Activated CD4-positive, alpha-beta memory T cell treated with anti-CD3 and anti-CD28 coated beads, Interleukin-2, amount 10 ng/mL, durations not matched to agents 7 days and 5 days (primary cell): Measurements from ENCODE around the gene GGNBP2. TPM values are rescaled to one million over a fixed set of nuclear protein-coding genes. Genes with fewer than 3 reads are reported as not detected.

ENCODE experiments used
- CTCF ChIA-PET: fragments of 350-600 bp; sonication (Branson Sonifier 250); formaldehyde crosslinking; loops from one replicate; lab custom pipeline; 2021; ENCODE audit warnings: antibody characterized with exemption, inconsistent platforms; lab: Charles Lee
- POLR2A ChIA-PET: fragments of 350-600 bp; sonication (Branson Sonifier 250); formaldehyde crosslinking; loops from one replicate; lab custom pipeline; 2021; ENCODE audit warnings: antibody characterized with exemption; lab: Charles Lee
- DNase-seq: peaks from one replicate; pipeline ENCODE4 v3.0.0-alpha.2; 2020
- H3K27ac Mint-ChIP-seq: one replicate; pipeline ENCODE4 v1.8.0; 2021; ENCODE audit warnings: mild to moderate bottlenecking, mixed read lengths
- H3K27me3 Mint-ChIP-seq: one replicate; pipeline ENCODE4 v1.8.0; 2021; ENCODE audit warnings: mixed read lengths
- H3K36me3 Mint-ChIP-seq: one replicate; pipeline ENCODE4 v1.8.0; 2021; ENCODE audit warnings: low read depth, mixed read lengths
- H3K4me1 Mint-ChIP-seq: one replicate; pipeline ENCODE4 v1.8.0; 2021; ENCODE audit warnings: mixed read lengths
- H3K4me3 Mint-ChIP-seq: one replicate; pipeline ENCODE4 v1.8.0; 2021; ENCODE audit warnings: mild to moderate bottlenecking, mixed read lengths
- H3K9me3 Mint-ChIP-seq: one replicate; pipeline ENCODE4 v1.8.0; 2021; ENCODE audit warnings: mixed read lengths
- total RNA-seq, 2 experiments: library from RNA; stranded (reverse); gene quantifications; one replicate each; pipeline ENCODE4 v1.2.3, GENCODE V29; 2021

GGNBP2 gene
- total RNA-seq, 2 experiments from 2014 or later = 94.0 to 106 TPM

DNA sequence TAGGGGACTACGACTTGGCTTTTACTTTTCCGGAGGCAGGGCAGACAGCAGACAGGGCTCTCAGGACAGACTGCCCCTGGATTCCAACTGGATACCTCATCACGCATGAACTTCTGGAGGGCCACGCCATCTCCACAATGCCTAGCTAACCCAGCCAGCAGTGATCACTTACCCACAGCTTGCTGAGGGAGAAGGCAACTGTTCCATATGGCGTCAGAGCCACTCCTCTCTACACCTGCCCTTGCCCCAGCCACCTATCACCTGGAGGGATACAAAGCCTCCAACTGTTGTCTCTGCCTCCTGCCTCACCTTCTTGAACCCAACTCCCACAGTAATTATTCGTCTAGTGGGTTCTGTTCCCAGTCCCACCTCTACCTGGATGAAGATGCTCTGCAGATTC lies 18.8 kb upstream of the GGNBP2 start:
- DNase-seq = peak; percentile 4
- Mint-ChIP-seq H3K4me1 (peaks cover 31% of the 10 kb centered on the region), H3K27ac (no peak overlapping the region), H3K4me3 (no peak overlapping the region), H3K27me3 (no peaks in the 10 kb centered on the region), H3K9me3 (no peaks in the 10 kb centered on the region), H3K36me3 (peaks cover 56% of the 10 kb centered on the region)
- ChIA-PET CTCF (no interaction called here), POLR2A (interaction anchor here (2.5 kb wide), 1 partner anchor 9 kb away, joined by 10 read pairs; the partner anchor contains the start of genes MYO19 and PIGW)

DNA sequence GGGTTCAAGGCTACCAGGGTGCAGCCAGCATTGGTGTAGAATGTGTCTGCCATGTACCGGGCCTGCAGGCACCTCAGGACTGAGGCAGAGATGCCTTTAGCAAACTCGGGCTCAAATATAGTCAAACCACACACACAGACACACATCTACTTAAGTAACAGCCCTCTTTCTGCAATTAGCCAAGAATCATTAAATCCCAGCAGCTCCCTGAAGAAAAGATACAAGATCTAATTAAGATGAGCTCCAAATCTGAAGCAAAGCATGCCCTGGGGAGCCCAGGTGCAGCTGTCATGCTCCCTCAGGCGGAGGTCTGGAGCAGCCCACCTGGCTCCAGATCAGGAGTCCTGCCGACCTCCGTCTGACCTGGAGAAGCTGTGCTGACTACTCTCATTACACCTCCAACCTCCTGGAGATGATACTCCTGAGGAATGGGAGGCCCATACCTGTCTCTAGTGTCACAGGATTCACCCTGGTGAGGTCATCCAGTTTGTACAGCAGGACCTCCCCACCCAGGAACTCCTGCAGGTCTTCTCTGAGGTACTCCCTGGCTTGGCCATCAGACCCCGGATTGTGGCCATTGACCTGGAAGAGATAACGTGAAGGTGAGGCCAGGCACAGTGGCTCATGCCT lies 17.0 kb upstream of the GGNBP2 start:
- CTCF ChIA-PET = no interaction called here
- no peaks in the 10 kb centered on the region for H3K9me3 Mint-ChIP-seq
- DNase-seq = peak; percentile 8
- no peak overlapping the region for H3K27ac Mint-ChIP-seq
- POLR2A ChIA-PET = interaction anchor here (1.7 to 2.5 kb wide), 2 partner anchors 8 to 18 kb away, joined by 6 to 10 read pairs; partner anchors contain the start of genes MYO19 and PIGW
- peaks cover 57% of the 10 kb centered on the region for H3K36me3 Mint-ChIP-seq
- no peak overlapping the region for H3K4me3 Mint-ChIP-seq
- H3K4me1 Mint-ChIP-seq = peaks cover 43% of the 10 kb centered on the region
- no peaks in the 10 kb centered on the region for H3K27me3 Mint-ChIP-seq

DNA sequence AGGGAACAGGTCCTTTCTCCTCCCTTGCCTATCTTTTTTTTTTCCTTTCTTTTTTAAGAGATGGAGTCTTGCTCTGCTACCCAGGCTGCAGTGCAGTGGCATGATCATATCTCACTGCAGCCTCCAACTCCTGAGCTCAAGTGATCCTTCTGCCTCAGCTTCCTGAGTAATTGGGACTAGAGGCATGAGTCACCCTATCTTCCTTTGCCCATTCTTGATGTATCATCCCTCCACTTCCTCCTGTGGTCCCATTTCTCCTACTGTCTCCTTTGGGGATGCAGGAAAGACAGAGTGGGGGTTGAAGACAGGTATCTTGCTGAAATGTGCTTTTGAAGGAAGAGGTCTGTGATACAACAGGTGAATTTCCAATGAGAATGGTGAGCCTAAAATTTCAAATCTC lies 15.6 kb upstream of the GGNBP2 start:
- ChIA-PET POLR2A (interaction anchor here (1.5 kb wide), 1 partner anchor 20 kb away, joined by 4 read pairs; no protein-coding TSS in a partner anchor), CTCF (no interaction called here)
- Mint-ChIP-seq H3K4me3 (no peak overlapping the region), H3K4me1 (peaks cover 53% of the 10 kb centered on the region), H3K27me3 (no peaks in the 10 kb centered on the region), H3K9me3 (no peaks in the 10 kb centered on the region), H3K36me3 (peaks cover 65% of the 10 kb centered on the region), H3K27ac (no peak overlapping the region)
- DNase-seq = peak; percentile 8

DNA sequence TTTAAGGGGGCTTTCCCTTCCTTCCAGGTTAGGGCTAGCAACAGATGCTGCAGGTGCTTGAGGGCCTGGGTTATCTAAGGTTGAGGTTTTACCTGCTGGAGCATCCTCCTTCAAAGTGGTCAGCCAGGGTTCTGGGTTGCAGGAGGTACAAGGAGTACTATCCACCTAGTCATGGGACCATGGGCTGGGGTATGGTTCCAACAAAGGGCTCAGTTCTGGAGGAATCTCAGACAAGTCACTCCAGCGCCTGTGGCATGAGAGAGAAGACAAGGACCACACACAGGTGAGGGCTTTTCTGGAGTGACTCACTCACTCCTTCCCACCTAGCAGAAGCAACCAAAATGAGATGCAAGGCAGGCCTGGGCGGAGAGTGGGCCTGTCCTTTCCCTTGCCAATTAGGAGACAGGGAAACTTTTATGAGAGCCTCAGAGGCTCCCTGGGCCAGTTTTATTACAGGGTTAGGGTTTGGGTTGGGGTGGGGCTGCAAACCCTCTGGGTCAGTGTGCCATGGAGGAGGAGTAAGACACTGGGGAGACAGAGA lies 12.2 kb upstream of the GGNBP2 start:
- DNase-seq = peak; percentile 15
- Mint-ChIP-seq H3K4me3 (no peak overlapping the region), H3K4me1 (peaks cover 55% of the 10 kb centered on the region), H3K27ac (peak overlapping the region; percentile 99), H3K27me3 (no peaks in the 10 kb centered on the region), H3K9me3 (no peaks in the 10 kb centered on the region), H3K36me3 (peaks cover 50% of the 10 kb centered on the region)
- CTCF ChIA-PET = no interaction called here
- POLR2A ChIA-PET = interaction anchor here (1.2 to 1.5 kb wide), 3 partner anchors 14 to 47 kb away, joined by 3 to 5 read pairs (median 4); no protein-coding TSS in a partner anchor

DNA sequence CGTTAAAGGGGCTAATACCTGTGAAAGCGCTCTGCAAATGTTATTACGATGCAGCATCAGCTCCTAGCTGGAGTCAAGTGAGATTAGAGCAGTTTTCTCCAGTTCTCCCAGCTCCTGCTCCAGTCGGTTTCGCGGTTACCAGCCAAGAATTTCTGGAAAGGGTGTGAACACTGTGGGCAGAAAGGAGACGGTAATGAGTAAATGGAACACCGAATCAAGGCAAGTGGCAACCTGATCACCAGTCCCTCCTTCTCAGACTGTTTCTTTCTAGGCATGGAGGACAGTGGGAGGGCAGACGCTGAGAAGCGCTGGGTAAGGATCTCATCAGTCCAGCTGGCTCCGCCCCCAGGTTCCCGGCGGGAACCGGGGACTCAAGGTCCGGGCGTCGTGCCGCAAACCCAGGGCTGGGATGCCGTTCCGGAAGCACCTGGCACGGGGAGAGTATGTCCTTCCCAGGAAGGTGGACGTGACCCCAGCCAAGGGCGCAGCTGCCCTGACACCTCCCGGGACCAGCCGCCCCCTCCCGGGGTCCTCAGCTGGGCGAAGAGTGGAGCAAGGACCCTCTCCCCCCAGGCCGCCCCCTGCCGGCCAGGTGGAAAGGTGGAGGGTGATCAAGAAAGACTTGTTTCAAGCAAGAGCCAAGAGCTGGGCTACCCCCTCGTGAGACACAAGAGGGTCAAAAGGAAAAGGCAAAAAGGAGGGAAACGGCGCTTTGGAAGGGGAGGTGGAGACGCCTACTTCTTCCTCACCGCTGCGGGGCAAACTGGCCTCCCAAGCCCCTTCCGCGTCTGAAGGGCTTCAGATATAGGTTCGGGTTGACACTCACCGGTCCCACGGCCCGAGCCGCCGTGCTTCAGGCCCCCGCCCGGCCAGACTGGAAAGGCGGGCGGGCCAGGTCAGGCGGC lies 10.5 kb upstream of the GGNBP2 start:
- peaks cover 54% of the 10 kb centered on the region for H3K4me1 Mint-ChIP-seq
- POLR2A ChIA-PET = interaction anchor here (0.7 to 5.2 kb wide), 13 partner anchors 7 to 188 kb away, joined by 3 to 160 read pairs (median 5); partner anchors contain the start of genes GGNBP2, MRM1 and ZNHIT3

DNA sequence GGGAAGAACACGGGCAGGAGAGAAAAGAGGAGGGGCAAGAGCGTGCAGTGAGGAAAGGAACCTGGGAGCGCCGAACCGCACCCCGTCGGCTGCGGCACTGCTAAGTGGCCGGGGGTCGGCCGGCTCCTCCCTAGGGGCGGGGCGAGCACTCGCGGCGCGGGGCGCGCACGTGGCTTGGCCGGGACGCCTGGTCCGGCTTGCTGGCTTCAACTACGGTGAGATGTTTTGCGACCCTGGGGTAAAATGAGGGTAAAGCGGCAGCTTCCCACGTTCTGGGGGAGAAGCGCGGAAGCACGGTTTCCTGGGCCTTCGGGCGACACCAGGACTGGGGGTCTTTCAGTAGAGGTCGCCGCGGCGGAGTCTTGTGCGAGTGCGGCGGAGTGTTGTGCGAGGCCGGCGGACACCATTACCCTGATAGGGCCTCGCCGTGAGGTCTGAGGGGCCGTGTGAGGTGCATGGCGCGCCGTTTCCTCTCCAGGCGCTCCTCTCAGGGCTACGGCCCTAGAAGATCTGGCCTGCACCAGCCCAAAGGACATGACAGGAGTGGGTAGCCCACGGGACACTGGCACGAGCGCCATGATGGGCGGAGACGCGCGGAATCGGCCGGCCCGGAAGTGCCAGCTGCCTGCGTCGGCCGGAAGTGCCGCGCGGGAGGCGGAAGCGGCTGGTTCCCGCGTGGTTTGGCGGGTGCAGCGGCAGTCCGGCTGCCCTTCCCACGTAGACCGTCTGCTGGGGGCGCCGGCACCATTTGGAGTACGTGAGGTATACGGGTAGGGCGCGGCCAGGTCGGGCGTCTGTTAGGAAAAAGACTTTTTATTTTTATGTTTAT lies 9.7 kb upstream of the GGNBP2 start, which contains the start of the genes MYO19 and PIGW:
MYO19 (minus strand) TSS at position 29 of the 829 bp plus-strand sequence. CDS start 2,330 bp downstream, outside the sequence.
PIGW (plus strand) TSS at position 148 of the 829 bp plus-strand sequence. CDS start 2,115 bp downstream, outside the sequence.
- H3K36me3 Mint-ChIP-seq = peaks cover 46% of the 10 kb centered on the region
- H3K4me3 Mint-ChIP-seq = peak within 1 kb of the TSS; percentile 98
- peak within 1 kb of the TSS; percentile 99 for H3K27ac Mint-ChIP-seq
- peak; percentile 89 for DNase-seq
- no peaks in the 10 kb centered on the region for H3K9me3 Mint-ChIP-seq
- H3K27me3 Mint-ChIP-seq = no peaks in the 10 kb centered on the region
- CTCF ChIA-PET = interaction anchor here (0.7 to 3.0 kb wide), 11 partner anchors 9 to 583 kb away, joined by 3 to 20 read pairs (median 6); partner anchors contain the start of genes GGNBP2 and MRM1
- H3K4me1 Mint-ChIP-seq = peaks cover 51% of the 10 kb centered on the region
- POLR2A ChIA-PET = interaction anchor here (0.6 to 5.2 kb wide), 11 partner anchors 8 to 1294 kb away, joined by 3 to 160 read pairs (median 10); partner anchors contain the start of genes GGNBP2, MRM1 and ZNHIT3

More for the DNA sequence above, 10.5 kb upstream of the GGNBP2 start:
- CTCF ChIA-PET = interaction anchor here (0.7 to 3.0 kb wide), 14 partner anchors 10 to 584 kb away, joined by 3 to 20 read pairs (median 4); partner anchors contain the start of genes GGNBP2 and MRM1
- peak overlapping the region; percentile 99 for H3K27ac Mint-ChIP-seq
- DNase-seq = peak; percentile 60
- H3K36me3 Mint-ChIP-seq = peaks cover 47% of the 10 kb centered on the region
- H3K9me3 Mint-ChIP-seq = no peaks in the 10 kb centered on the region
- H3K27me3 Mint-ChIP-seq = no peaks in the 10 kb centered on the region
- peak overlapping the region; percentile 98 for H3K4me3 Mint-ChIP-seq

DNA sequence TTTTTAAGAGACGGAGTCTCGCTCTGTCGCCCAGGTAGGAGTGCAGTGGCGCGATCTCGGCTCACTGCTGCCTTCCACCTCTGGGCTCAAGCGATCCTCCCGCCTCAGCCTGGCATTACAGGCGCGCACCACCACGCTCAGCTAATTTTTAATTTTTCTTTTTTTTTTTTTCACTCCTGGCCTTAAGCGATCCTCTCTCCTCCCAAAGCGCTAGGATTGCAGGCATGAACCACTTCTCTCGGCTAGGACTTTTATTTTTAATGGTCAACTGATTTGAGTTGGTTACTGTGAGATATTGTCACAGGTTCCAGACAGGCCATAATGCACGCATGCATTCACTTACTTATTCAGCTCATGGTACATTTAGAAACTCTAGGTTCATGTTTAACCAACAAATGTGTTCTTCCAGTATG lies 9.0 kb upstream of the GGNBP2 start:
- peak overlapping the region; percentile 99 for H3K27ac Mint-ChIP-seq
- ChIA-PET CTCF (interaction anchor here (2.3 to 3.0 kb wide), 4 partner anchors 8 to 66 kb away, joined by 7 to 20 read pairs (median 10); partner anchors contain the start of genes GGNBP2 and MRM1), POLR2A (interaction anchor here (0.8 to 5.2 kb wide), 7 partner anchors 9 to 1294 kb away, joined by 3 to 160 read pairs (median 21); partner anchors contain the start of genes GGNBP2, MRM1 and ZNHIT3)
- H3K4me3 Mint-ChIP-seq = peak overlapping the region; percentile 98
- no peaks in the 10 kb centered on the region for H3K27me3 Mint-ChIP-seq
- no peak for DNase-seq
- peaks cover 53% of the 10 kb centered on the region for H3K4me1 Mint-ChIP-seq
- H3K36me3 Mint-ChIP-seq = peaks cover 48% of the 10 kb centered on the region
- no peaks in the 10 kb centered on the region for H3K9me3 Mint-ChIP-seq

DNA sequence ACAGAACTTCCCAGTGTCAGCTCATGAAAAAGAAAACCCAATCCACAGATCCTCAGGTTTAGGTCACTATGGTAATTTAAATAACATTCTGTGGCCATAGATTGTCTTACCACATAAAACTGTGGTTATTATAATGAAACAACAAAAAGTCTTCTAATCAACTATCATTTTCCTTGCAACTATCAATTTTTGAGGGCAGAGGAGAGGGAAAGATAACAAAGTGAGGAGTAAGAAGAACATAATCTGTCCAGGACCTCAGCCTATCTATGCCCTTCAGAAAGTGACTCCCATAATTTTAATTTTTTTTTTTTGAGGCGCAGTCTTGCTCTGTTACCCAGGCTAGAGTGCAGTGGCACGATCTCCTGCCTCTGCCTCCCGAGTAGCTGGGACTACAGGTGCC lies 4.0 kb upstream of the GGNBP2 start:
- H3K36me3 Mint-ChIP-seq = peaks cover 34% of the 10 kb centered on the region
- ChIA-PET POLR2A (no interaction called here), CTCF (no interaction called here)
- H3K27ac Mint-ChIP-seq = no peak overlapping the region
- no peak for DNase-seq
- no peak overlapping the region for H3K4me3 Mint-ChIP-seq
- H3K9me3 Mint-ChIP-seq = no peaks in the 10 kb centered on the region
- peaks cover 37% of the 10 kb centered on the region for H3K4me1 Mint-ChIP-seq
- H3K27me3 Mint-ChIP-seq = no peaks in the 10 kb centered on the region

DNA sequence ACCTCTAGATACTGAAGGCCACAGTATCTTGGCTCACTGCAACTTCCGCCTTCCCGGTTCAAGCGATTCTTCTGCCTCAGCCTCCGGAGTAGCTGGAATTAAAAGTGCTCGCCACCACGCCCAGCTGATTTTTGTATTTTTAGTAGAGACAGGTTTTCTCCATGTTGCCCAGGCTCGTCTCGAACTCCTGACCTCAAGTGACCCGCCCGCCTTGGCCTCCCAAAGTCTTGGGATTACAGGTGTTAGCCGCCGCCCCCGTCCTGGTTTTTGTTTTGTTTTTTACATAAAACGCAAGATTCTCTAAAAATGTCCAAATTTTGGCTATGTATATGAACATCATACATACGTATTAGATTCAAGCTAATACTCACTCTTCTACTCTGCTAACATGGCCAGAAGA lies 2.0 kb upstream of the GGNBP2 start:
- POLR2A ChIA-PET = interaction anchor here (1.1 to 5.6 kb wide), 3 partner anchors 7 to 887 kb away, joined by 3 to 160 read pairs (median 8); partner anchors contain the start of genes MYO19 and PIGW
- no peak for DNase-seq
- peaks cover 39% of the 10 kb centered on the region for H3K36me3 Mint-ChIP-seq
- H3K27ac Mint-ChIP-seq = no peak overlapping the region
- no peaks in the 10 kb centered on the region for H3K9me3 Mint-ChIP-seq
- peaks cover 30% of the 10 kb centered on the region for H3K4me1 Mint-ChIP-seq
- H3K4me3 Mint-ChIP-seq = no peak overlapping the region
- no peaks in the 10 kb centered on the region for H3K27me3 Mint-ChIP-seq
- CTCF ChIA-PET = no interaction called here

DNA sequence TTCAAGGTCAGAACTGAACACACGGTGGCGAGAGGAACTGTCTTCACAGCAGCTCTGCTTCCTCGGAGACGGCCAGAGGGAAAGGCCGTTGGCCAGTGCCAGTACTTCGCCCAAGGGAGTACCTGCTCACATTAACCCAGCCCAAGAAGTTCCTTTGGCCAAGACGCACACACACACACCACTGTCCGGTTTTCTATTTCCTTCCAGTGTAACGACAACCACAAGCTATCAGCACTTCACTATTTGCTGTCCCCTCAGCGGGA lies 744 bp upstream of the GGNBP2 start:
- H3K4me1 Mint-ChIP-seq = peaks cover 39% of the 10 kb centered on the region
- H3K9me3 Mint-ChIP-seq = no peaks in the 10 kb centered on the region
- H3K27me3 Mint-ChIP-seq = no peaks in the 10 kb centered on the region
- peak overlapping the region; percentile 96 for H3K27ac Mint-ChIP-seq
- peak overlapping the region; percentile 96 for H3K4me3 Mint-ChIP-seq
- ChIA-PET POLR2A (interaction anchor here (0.9 to 5.6 kb wide), 9 partner anchors 8 to 405 kb away, joined by 3 to 160 read pairs (median 5); partner anchors contain the start of genes AATF, MRM1, MYO19 and PIGW), CTCF (interaction anchor here (2.2 kb wide), 1 partner anchor 9 kb away, joined by 20 read pairs; the partner anchor contains the start of genes MYO19 and PIGW)
- peaks cover 40% of the 10 kb centered on the region for H3K36me3 Mint-ChIP-seq
- peak; percentile 37 for DNase-seq

DNA sequence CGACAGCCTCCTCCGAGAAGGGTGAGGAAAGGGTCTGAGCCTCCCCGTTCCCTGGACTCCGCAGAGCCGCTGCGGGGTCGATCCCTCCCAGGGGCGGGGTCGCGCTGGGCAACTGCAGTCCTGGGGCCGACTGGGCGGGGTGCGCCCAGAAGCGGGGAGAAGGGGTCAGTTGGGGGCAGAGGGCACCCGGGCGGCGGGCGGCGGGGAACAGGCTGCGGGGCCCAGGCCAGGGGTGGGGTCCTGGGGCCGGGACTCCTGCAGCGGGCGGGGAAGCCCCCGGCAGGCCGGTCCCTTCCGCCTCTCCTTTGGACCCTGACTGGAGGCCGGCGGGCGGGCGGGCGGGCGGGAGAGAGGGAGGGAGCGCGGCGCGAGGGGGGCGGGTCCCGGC lies 352 bp downstream of the GGNBP2 start:
- CTCF ChIA-PET = interaction anchor here (1.7 to 2.2 kb wide), 2 partner anchors 10 to 58 kb away, joined by 8 to 20 read pairs; partner anchors contain the start of genes MYO19 and PIGW
- Mint-ChIP-seq H3K27ac (peak overlapping the region; percentile 96), H3K9me3 (no peaks in the 10 kb centered on the region), H3K4me1 (peaks cover 46% of the 10 kb centered on the region), H3K27me3 (no peaks in the 10 kb centered on the region), H3K4me3 (peak overlapping the region; percentile 96), H3K36me3 (peaks cover 39% of the 10 kb centered on the region)
- no peak for DNase-seq
- POLR2A ChIA-PET = interaction anchor here (0.7 to 5.6 kb wide), 13 partner anchors 9 to 862 kb away, joined by 3 to 160 read pairs (median 5); partner anchors contain the start of genes ACACA, MRM1, MYO19 and PIGW
